OCI-LY7 (cell line): ENCODE data around the gene TNFAIP8L1. TPM values are rescaled to one million over a fixed set of nuclear protein-coding genes. Genes with fewer than 3 reads are reported as not detected.

Source experiments
- BruUV-seq: library from RNA; stranded (reverse); fragments of 400-500 nt; replicated peaks from 2 replicates; lab custom pipeline; 2021; lab: Mats Ljungman, UMichigan
- CTCF ChIA-PET: fragments of 300-600 bp; sonication (Branson Sonifier 250); formaldehyde crosslinking; loops from one replicate; lab custom pipeline; 2022; ENCODE audit warnings: antibody characterized with exemption; ENCODE audit not compliant: unreplicated experiment; lab: Charles Lee
- POLR2A ChIA-PET: fragments of 300-600 bp; sonication (Branson Sonifier 250); formaldehyde crosslinking; loops from one replicate; lab custom pipeline; 2022; ENCODE audit warnings: antibody characterized with exemption; lab: Charles Lee
- DNase-seq: peaks from one replicate; pipeline ENCODE4 v3.0.0-alpha.2; 2015; ENCODE audit warnings: low spot score
- H2AFZ ChIP-seq: fragments of 200-600 bp; sonication (generic), shearing (Covaris generic); 2 replicates; pipeline ENCODE4 v1.6.1; 2014; ENCODE audit warnings: mild to moderate bottlenecking, antibody characterized with exemption, low read length, moderate library complexity
- H3K27ac ChIP-seq: fragments of 200-600 bp; sonication (generic); 2 replicates; pipeline ENCODE4 v1.5.1; 2014; ENCODE audit warnings: mixed run types, low read depth, mild to moderate bottlenecking, moderate library complexity, low read length, inconsistent platforms; ENCODE audit not compliant: poor library complexity, severe bottlenecking
- H3K36me3 ChIP-seq: fragments of 200-600 bp; sonication (generic); 2 replicates; pipeline ENCODE4 v1.6.1; 2014; ENCODE audit warnings: mild to moderate bottlenecking, antibody characterized with exemption, low read length, moderate library complexity, mixed read lengths; ENCODE audit not compliant: insufficient read depth
- H3K4me1 ChIP-seq: fragments of 200-600 bp; sonication (generic); 2 replicates; pipeline ENCODE4 v1.5.1; 2014; ENCODE audit warnings: mild to moderate bottlenecking, low read length; ENCODE audit not compliant: insufficient read depth, poor library complexity, severe bottlenecking
- H3K4me2 ChIP-seq: fragments of 200-600 bp; sonication (generic); 2 replicates; pipeline ENCODE4 v1.6.1; 2014; ENCODE audit warnings: mild to moderate bottlenecking, low read length
- H3K4me3 ChIP-seq: fragments of 200-600 bp; sonication (generic); 2 replicates; pipeline ENCODE4 v1.5.1; 2014; ENCODE audit warnings: mild to moderate bottlenecking, low read depth, low read length; ENCODE audit not compliant: poor library complexity, severe bottlenecking
- H3K79me2 ChIP-seq: fragments of 200-600 bp; sonication (generic); 2 replicates; pipeline ENCODE4 v1.6.1; 2016; ENCODE audit warnings: low read depth, mild to moderate bottlenecking, low read length, moderate library complexity, mixed read lengths; ENCODE audit not compliant: insufficient read depth
- H3K9me2 ChIP-seq: fragments of 200-600 bp; sonication (generic); 2 replicates; pipeline ENCODE4 v1.6.1; 2016; ENCODE audit warnings: mild to moderate bottlenecking, low read length, mixed read lengths; ENCODE audit not compliant: insufficient read depth
- H3K9me3 ChIP-seq: fragments of 200-600 bp; sonication (generic); 2 replicates; pipeline ENCODE4 v1.6.1; 2014; ENCODE audit warnings: mild to moderate bottlenecking, mixed run types, low read length, mixed read lengths
- H4K20me1 ChIP-seq: fragments of 200-600 bp; sonication (generic); 2 replicates; pipeline ENCODE4 v1.6.1; 2014; ENCODE audit warnings: mild to moderate bottlenecking, antibody characterized with exemption, low read length, moderate library complexity, mixed read lengths; ENCODE audit not compliant: insufficient read depth
- CTCF ChIP-seq: fragments of 200-600 bp; sonication (generic); conservative IDR thresholded peaks from 2 replicates; pipeline ENCODE4 v1.5.1; 2014; ENCODE audit warnings: mild to moderate bottlenecking, antibody characterized with exemption, low read length, moderate library complexity, mixed read lengths
- EZH2phosphoT487 ChIP-seq: fragments of 200-600 bp; sonication (generic); IDR thresholded peaks from 2 replicates; pipeline ENCODE4 v1.6.1; 2018; ENCODE audit warnings: low read depth, borderline replicate concordance, mild to moderate bottlenecking, mixed run types, antibody characterized with exemption, low read length, moderate library complexity, mixed read lengths
- intact Hi-C: fragments of 100-400 bp; cut with micrococcal nuclease; formaldehyde crosslinking; loops from one replicate; pipeline ENCODE4 v1.10.0; 2022; ENCODE audit not compliant: unreplicated experiment
- total RNA-seq, 2 experiments: library from RNA; depleted of rRNA in 1 of 2; stranded (reverse); fragments of >200 nt in 1 of 2; shearing (Covaris generic) in 1 of 2; gene quantifications; 2 replicates each; pipeline ENCODE4 v1.2.3, GENCODE V29; 2014 to 2022

The TNFAIP8L1 gene
- total RNA-seq, 2 experiments from 2014 or later = 9.0 to 22.7 TPM

GRCh38 chr19:4682417-4683200, 43.3 kb downstream of the TNFAIP8L1 start:
- no peaks in the 10 kb centered on the region for H3K79me2 ChIP-seq
- H3K27ac ChIP-seq = no peak overlapping the region
- no TSS peak for BruUV-seq
- H4K20me1 ChIP-seq = no peaks in the 10 kb centered on the region
- ChIA-PET POLR2A (no interaction called here), CTCF (no interaction called here)
- H2AFZ ChIP-seq = no peak overlapping the region
- no peaks in the 10 kb centered on the region for H3K9me3 ChIP-seq
- H3K9me2 ChIP-seq = no peaks in the 10 kb centered on the region
- H3K4me2 ChIP-seq = no peak overlapping the region
- H3K4me1 ChIP-seq = no peaks in the 10 kb centered on the region
- intact Hi-C loops = no loop called here
- H3K4me3 ChIP-seq = no peak overlapping the region
- H3K36me3 ChIP-seq = peaks cover 42% of the 10 kb centered on the region
- DNase-seq = no peak
- TF ChIP-seq CTCF (no peak), EZH2phosphoT487 (no peak)

- Histone ChIP-seq H3K36me3 (peaks cover 39% of the 10 kb centered on the region), H3K4me3 (no peak overlapping the region), H3K9me2 (no peaks in the 10 kb centered on the region), H3K4me2 (no peak overlapping the region), H3K27ac (no peak overlapping the region), H4K20me1 (no peaks in the 10 kb centered on the region), H2AFZ (no peak overlapping the region), H3K9me3 (no peaks in the 10 kb centered on the region), H3K4me1 (no peaks in the 10 kb centered on the region), H3K79me2 (no peaks in the 10 kb centered on the region)
- CTCF ChIA-PET = no interaction called here
- intact Hi-C loops = no loop called here
- no peak for DNase-seq
- POLR2A ChIA-PET = no interaction called here
- no TSS peak for BruUV-seq
- TF ChIP-seq CTCF (no peak), EZH2phosphoT487 (no peak)
These were observed 45.2 kb downstream of the TNFAIP8L1 start for GRCh38 chr19:4684312-4685095.
